Endothelial cell of umbilical vein (primary cell): ENCODE measurements around the gene FARP1. TPM values are rescaled to one million over a fixed set of nuclear protein-coding genes. Genes with fewer than 3 reads are reported as not detected.

ENCODE experiments used
- BruUV-seq: library from RNA; stranded (reverse); fragments of 400-500 nt; replicated peaks from 2 replicates; lab custom pipeline; 2021; lab: Mats Ljungman, UMichigan
- CTCF ChIA-PET: fragments of 300-600, 350-600 bp; sonication (Branson Sonifier 250); formaldehyde crosslinking; loops from one replicate; lab custom pipeline; 2021; ENCODE audit warnings: antibody characterized with exemption, inconsistent platforms; lab: Charles Lee
- POLR2A ChIA-PET: fragments of 300-600, 350-600 bp; sonication (Branson Sonifier 250); formaldehyde crosslinking; loops from one replicate; lab custom pipeline; 2021; ENCODE audit warnings: antibody characterized with exemption, inconsistent platforms; lab: Charles Lee
- DNase-seq: peaks from one replicate; pipeline ENCODE4 v3.0.0-alpha.2; 2011; ENCODE audit warnings: low read depth, low spot score
- FAIRE-seq: peaks from 2 replicates; lab custom pipeline; 2011; peaks lifted over from hg19 to GRCh38; lab: Jason Lieb, UNC
- H2AFZ ChIP-seq: 2 replicates; pipeline ENCODE4 v1.6.0; 2012; ENCODE audit warnings: low read depth, low read length, control low read depth, inconsistent platforms
- H3K27ac ChIP-seq: 2 replicates; pipeline ENCODE4 v1.5.1; 2011; ENCODE audit warnings: low read depth, mild to moderate bottlenecking, control low read depth, low read length, moderate library complexity; ENCODE audit not compliant: insufficient read depth
- H3K27me3 ChIP-seq, 2 experiments: 2 replicates each; pipeline versions ENCODE4 v1.6.0 to v1.6.1; 2011; ENCODE audit warnings: low read length in 2 of 2, mixed read lengths in 1 of 2; ENCODE audit not compliant: control insufficient read depth in 2 of 2, insufficient read depth in 2 of 2
- H3K36me3 ChIP-seq, 2 experiments: 2 replicates in 1 of 2; 3 replicates in 1 of 2; pipeline ENCODE4 v1.5.1; 2011; ENCODE audit warnings: low read length in 2 of 2, mild to moderate bottlenecking in 1 of 2, moderate library complexity in 1 of 2; ENCODE audit not compliant: control insufficient read depth in 2 of 2, insufficient read depth in 2 of 2; ENCODE audit errors: extremely low read depth in 1 of 2
- H3K4me1 ChIP-seq: 3 replicates; pipeline ENCODE4 v1.5.1; 2011; ENCODE audit warnings: mild to moderate bottlenecking, low read length; ENCODE audit not compliant: control insufficient read depth, insufficient read depth; ENCODE audit errors: extremely low read depth
- H3K4me2 ChIP-seq: 2 replicates; pipeline ENCODE4 v1.6.1; 2011; ENCODE audit warnings: low read length, control low read depth, mixed read lengths; ENCODE audit not compliant: insufficient read depth
- H3K4me3 ChIP-seq, 3 experiments: fragments of 200-600 bp in 1 of 3; sonication (generic), shearing (Covaris generic) in 1 of 3; replicated peaks in 1 of 3; 2 replicates each; pipeline ENCODE4 v1.5.1; 2011 to 2016; ENCODE audit warnings: control low read depth in 3 of 3, low read length in 3 of 3, mild to moderate bottlenecking in 2 of 3, inconsistent platforms in 1 of 3, low read depth in 1 of 3, moderate library complexity in 1 of 3; ENCODE audit not compliant: insufficient read depth in 1 of 3
- H3K79me2 ChIP-seq: 2 replicates; pipeline ENCODE4 v1.6.0; 2012; ENCODE audit warnings: low read length, inconsistent platforms; ENCODE audit not compliant: control insufficient read depth, insufficient read depth
- H3K9ac ChIP-seq: replicated peaks from 2 replicates; pipeline ENCODE3; 2011; ENCODE audit warnings: low read length, control low read depth; ENCODE audit not compliant: insufficient read depth; ENCODE audit errors: extremely low read depth
- H3K9me1 ChIP-seq: replicated peaks from 3 replicates; pipeline ENCODE4 v1.6.0; 2011; ENCODE audit warnings: mild to moderate bottlenecking, low read length; ENCODE audit not compliant: control insufficient read depth, insufficient read depth; ENCODE audit errors: extremely low read depth
- H3K9me3 ChIP-seq: replicated peaks from 2 replicates; pipeline ENCODE4 v1.5.1; 2012; ENCODE audit warnings: low read length, inconsistent platforms; ENCODE audit not compliant: control insufficient read depth, insufficient read depth
- H4K20me1 ChIP-seq: replicated peaks from 2 replicates; pipeline ENCODE3; 2011; ENCODE audit warnings: mild to moderate bottlenecking, low read length; ENCODE audit not compliant: control insufficient read depth, insufficient read depth; ENCODE audit errors: extremely low read depth
- CTCF ChIP-seq, 2 donors: IDR thresholded peaks; 1 replicate in 1 of 2; 2 replicates in 1 of 2; pipeline ENCODE4 v1.5.1; 2011; ENCODE audit warnings: low read length in 2 of 2, mild to moderate bottlenecking in 2 of 2, moderate library complexity in 2 of 2, control low read depth in 1 of 2, inconsistent platforms in 1 of 2, low read depth in 1 of 2; ENCODE audit not compliant: insufficient read depth in 1 of 2; ENCODE audit errors: extremely low read depth in 1 of 2
- EZH2 ChIP-seq: IDR thresholded peaks from 2 replicates; pipeline ENCODE4 v1.6.1; 2012; ENCODE audit warnings: borderline replicate concordance, low read depth, mild to moderate bottlenecking, moderate library complexity, low read length, inconsistent platforms; ENCODE audit not compliant: severe bottlenecking
- FOS ChIP-seq: IDR thresholded peaks from 2 replicates; pipeline ENCODE4 v1.6.1; 2011; ENCODE audit warnings: mild to moderate bottlenecking, low read length, moderate library complexity, borderline replicate concordance; ENCODE audit not compliant: insufficient read depth
- GATA2 ChIP-seq: IDR thresholded peaks from 2 replicates; pipeline ENCODE4 v1.7.0; 2011; ENCODE audit warnings: low read depth, mild to moderate bottlenecking, moderate library complexity, mixed read lengths, low read length; ENCODE audit not compliant: insufficient read length, insufficient read depth
- JUN ChIP-seq: IDR thresholded peaks from 2 replicates; pipeline ENCODE4 v1.6.1; 2011; ENCODE audit warnings: borderline replicate concordance, low read depth; ENCODE audit not compliant: insufficient read length, insufficient read depth
- MAX ChIP-seq: IDR thresholded peaks from 2 replicates; pipeline ENCODE4 v1.6.1; 2011; ENCODE audit not compliant: insufficient read depth, insufficient read length
- MYC ChIP-seq: IDR thresholded peaks from one replicate; pipeline ENCODE4 v1.6.1; 2011; ENCODE audit warnings: mild to moderate bottlenecking, low read depth, low read length
- POLR2A ChIP-seq: IDR thresholded peaks from 2 replicates; pipeline ENCODE4 v1.6.1; 2012; ENCODE audit warnings: low read depth, mild to moderate bottlenecking, control low read depth, low read length
- POLR2AphosphoS5 ChIP-seq: IDR thresholded peaks from 2 replicates; pipeline ENCODE4 v1.6.1; 2012; ENCODE audit warnings: low read depth, mild to moderate bottlenecking, control low read depth, low read length, moderate library complexity; ENCODE audit not compliant: insufficient read depth
- dilution Hi-C: fragments of 300-500 bp; cut with MboI; formaldehyde crosslinking; loops from one replicate; pipeline ENCODE4 v1.15.0; 2019; ENCODE audit warnings: low sequenced_read_pairs; ENCODE audit not compliant: extremely low pct_ligation_motif_present
- intact Hi-C: fragments of 100-400 bp; cut with micrococcal nuclease; formaldehyde crosslinking; loops from one replicate; pipeline ENCODE4 v1.10.0; 2022
- polyA plus RNA-seq, 4 experiments: library from polyadenylated mRNA; depleted of rRNA in 3 of 4; stranded (reverse) in 3 of 4; unstranded in 1 of 4; fragments of >200 nt; gene quantifications; 2 replicates each; pipeline versions ENCODE4 v1.2.1 to v1.2.3, GENCODE V29; 2011 to 2012; ENCODE audit warnings: missing spikeins in 1 of 4
- total RNA-seq: library from RNA; stranded (reverse); gene quantifications from 2 replicates; pipeline ENCODE4 v1.2.3, GENCODE V29; 2021

Gene FARP1
- total and polyA plus RNA-seq, 2 donors (not counting 3 experiments of a cell fraction or from before 2014, with no cell fraction given): 19.0 to 77.7 TPM

- no peaks in the 10 kb centered on the region for H3K9me1 ChIP-seq
- H2AFZ ChIP-seq: no peak overlapping the region
- H3K79me2 ChIP-seq: no peaks in the 10 kb centered on the region
- H3K9ac ChIP-seq: no peak overlapping the region
- DNase-seq (no peak), FAIRE-seq (no peak)
- H3K4me1 ChIP-seq: no peaks in the 10 kb centered on the region
- H3K27ac ChIP-seq: no peak overlapping the region
- CTCF ChIA-PET: interaction anchor here (0.9 to 1.0 kb wide), 2 partner anchors 13 to 251 kb away, joined by 3 to 4 read pairs; no protein-coding TSS in a partner anchor
- TF ChIP-seq EZH2: no peak
- no peak for TF ChIP-seq CTCF (IDR thresholded peaks at IDR 0.05; ENCODE audit: extremely low read depth in 1 of 2, insufficient read depth in 1 of 2, low read depth in 1 of 2, low read length in 2 of 2)
- no peak for TF ChIP-seq POLR2AphosphoS5
- TF ChIP-seq MAX: no peak
- no peak for TF ChIP-seq POLR2A
- no peak for TF ChIP-seq JUN
- no peak for TF ChIP-seq FOS
- TF ChIP-seq MYC: no peak
- TF ChIP-seq GATA2: no peak
- H3K4me3 ChIP-seq: no peak overlapping the region
- no peaks in the 10 kb centered on the region for H3K27me3 ChIP-seq
- intact Hi-C loops (no loop called here), dilution Hi-C loops (no loop called here)
- no peaks in the 10 kb centered on the region for H3K9me3 ChIP-seq
- peaks cover 0 to 5% of the 10 kb centered on the region in 2 experiments for H3K36me3 ChIP-seq
- H3K4me2 ChIP-seq: no peak overlapping the region
- BruUV-seq: no TSS peak
- no peaks in the 10 kb centered on the region for H4K20me1 ChIP-seq
- POLR2A ChIA-PET: no interaction called here
These were observed 279.2 kb downstream of the FARP1 start for GRCh38 chr13:98422046-98422445.
